GM21528 (cell line): ENCODE data around the gene RPS3.
"Not testable (repeated sequence)": the region's sequence is repeated elsewhere in the genome, so short reads cannot be mapped to it uniquely, and the experiment has no call there.

Experiments used
- ATAC-seq: cut with Tn5 transposase; IDR thresholded peaks from one replicate; pipeline ENCODE4 v1.9.1; 2021; ENCODE audit warnings: mild to moderate bottlenecking, moderate library complexity; ENCODE audit not compliant: unreplicated experiment, low FRiP score

RPS3 gene

GRCh38 chr11:75378776-75379175 is 20.5 kb upstream of the RPS3 start:
- ATAC-seq = not testable (repeated sequence)

- no peak for ATAC-seq
Measured at GRCh38 chr11:75380245-75380644, 19.1 kb upstream of the RPS3 start.

GRCh38 chr11:75380716-75381420 is 18.4 kb upstream of the RPS3 start:
- no peak for ATAC-seq

- no peak for ATAC-seq
Measured at GRCh38 chr11:75383246-75383645, 16.1 kb upstream of the RPS3 start.

GRCh38 chr11:75384438-75385080 is 14.8 kb upstream of the RPS3 start:
- no peak for ATAC-seq

- ATAC-seq = no peak
Measured at GRCh38 chr11:75386942-75387630, 12.2 kb upstream of the RPS3 start.

- no peak for ATAC-seq
Measured at GRCh38 chr11:75387736-75388294, 11.5 kb upstream of the RPS3 start.

- ATAC-seq = no peak
Measured at GRCh38 chr11:75388386-75389275, 10.7 kb upstream of the RPS3 start.

- no peak for ATAC-seq
Measured at GRCh38 chr11:75389276-75389605, 10.1 kb upstream of the RPS3 start.

GRCh38 chr11:75389925-75390324 is 9.4 kb upstream of the RPS3 start:
- no peak for ATAC-seq

- no peak for ATAC-seq
Measured at GRCh38 chr11:75394085-75394840, 5.1 kb upstream of the RPS3 start.

GRCh38 chr11:75398906-75399305 is 412 bp upstream of the RPS3 start:
- no peak for ATAC-seq

GRCh38 chr11:75400146-75400865 is 988 bp downstream of the RPS3 start:
- no peak for ATAC-seq

GRCh38 chr11:75402002-75402773 is 2.9 kb downstream of the RPS3 start:
- no peak for ATAC-seq

GRCh38 chr11:75403037-75403436 is 3.7 kb downstream of the RPS3 start:
- no peak for ATAC-seq

- ATAC-seq = no peak
Measured at GRCh38 chr11:75403983-75404658, 4.8 kb downstream of the RPS3 start.

- ATAC-seq = no peak
Measured at GRCh38 chr11:75406338-75406777, 7.0 kb downstream of the RPS3 start.

- ATAC-seq = no peak
Measured at GRCh38 chr11:75408957-75409219, 9.6 kb downstream of the RPS3 start.
